Endothelial cell of umbilical vein (primary cell): ENCODE data around the gene ADAMTSL2. TPM values are rescaled to one million over a fixed set of nuclear protein-coding genes. Genes with fewer than 3 reads are reported as not detected.

ENCODE experiments used
- BruUV-seq: library from RNA; stranded (reverse); fragments of 400-500 nt; replicated peaks from 2 replicates; lab custom pipeline; 2021; lab: Mats Ljungman, UMichigan
- CTCF ChIA-PET: fragments of 300-600, 350-600 bp; sonication (Branson Sonifier 250); formaldehyde crosslinking; loops from one replicate; lab custom pipeline; 2021; ENCODE audit warnings: antibody characterized with exemption, inconsistent platforms; lab: Charles Lee
- POLR2A ChIA-PET: fragments of 300-600, 350-600 bp; sonication (Branson Sonifier 250); formaldehyde crosslinking; loops from one replicate; lab custom pipeline; 2021; ENCODE audit warnings: antibody characterized with exemption, inconsistent platforms; lab: Charles Lee
- DNase-seq: peaks from one replicate; pipeline ENCODE4 v3.0.0-alpha.2; 2011; ENCODE audit warnings: low read depth, low spot score
- FAIRE-seq: peaks from 2 replicates; lab custom pipeline; 2011; peaks lifted over from hg19 to GRCh38; lab: Jason Lieb, UNC
- H2AFZ ChIP-seq: 2 replicates; pipeline ENCODE4 v1.6.0; 2012; ENCODE audit warnings: low read depth, low read length, control low read depth, inconsistent platforms
- H3K27ac ChIP-seq: 2 replicates; pipeline ENCODE4 v1.5.1; 2011; ENCODE audit warnings: low read depth, mild to moderate bottlenecking, control low read depth, low read length, moderate library complexity; ENCODE audit not compliant: insufficient read depth
- H3K27me3 ChIP-seq, 2 experiments: 2 replicates each; pipeline versions ENCODE4 v1.6.0 to v1.6.1; 2011; ENCODE audit warnings: low read length in 2 of 2, mixed read lengths in 1 of 2; ENCODE audit not compliant: control insufficient read depth in 2 of 2, insufficient read depth in 2 of 2
- H3K36me3 ChIP-seq, 2 experiments: 2 replicates in 1 of 2; 3 replicates in 1 of 2; pipeline ENCODE4 v1.5.1; 2011; ENCODE audit warnings: low read length in 2 of 2, mild to moderate bottlenecking in 1 of 2, moderate library complexity in 1 of 2; ENCODE audit not compliant: control insufficient read depth in 2 of 2, insufficient read depth in 2 of 2; ENCODE audit errors: extremely low read depth in 1 of 2
- H3K4me1 ChIP-seq: 3 replicates; pipeline ENCODE4 v1.5.1; 2011; ENCODE audit warnings: mild to moderate bottlenecking, low read length; ENCODE audit not compliant: control insufficient read depth, insufficient read depth; ENCODE audit errors: extremely low read depth
- H3K4me2 ChIP-seq: 2 replicates; pipeline ENCODE4 v1.6.1; 2011; ENCODE audit warnings: low read length, control low read depth, mixed read lengths; ENCODE audit not compliant: insufficient read depth
- H3K4me3 ChIP-seq, 3 experiments: fragments of 200-600 bp in 1 of 3; sonication (generic), shearing (Covaris generic) in 1 of 3; replicated peaks in 1 of 3; 2 replicates each; pipeline ENCODE4 v1.5.1; 2011 to 2016; ENCODE audit warnings: control low read depth in 3 of 3, low read length in 3 of 3, mild to moderate bottlenecking in 2 of 3, inconsistent platforms in 1 of 3, low read depth in 1 of 3, moderate library complexity in 1 of 3; ENCODE audit not compliant: insufficient read depth in 1 of 3
- H3K79me2 ChIP-seq: 2 replicates; pipeline ENCODE4 v1.6.0; 2012; ENCODE audit warnings: low read length, inconsistent platforms; ENCODE audit not compliant: control insufficient read depth, insufficient read depth
- H3K9ac ChIP-seq: replicated peaks from 2 replicates; pipeline ENCODE3; 2011; ENCODE audit warnings: low read length, control low read depth; ENCODE audit not compliant: insufficient read depth; ENCODE audit errors: extremely low read depth
- H3K9me1 ChIP-seq: replicated peaks from 3 replicates; pipeline ENCODE4 v1.6.0; 2011; ENCODE audit warnings: mild to moderate bottlenecking, low read length; ENCODE audit not compliant: control insufficient read depth, insufficient read depth; ENCODE audit errors: extremely low read depth
- H3K9me3 ChIP-seq: replicated peaks from 2 replicates; pipeline ENCODE4 v1.5.1; 2012; ENCODE audit warnings: low read length, inconsistent platforms; ENCODE audit not compliant: control insufficient read depth, insufficient read depth
- H4K20me1 ChIP-seq: replicated peaks from 2 replicates; pipeline ENCODE3; 2011; ENCODE audit warnings: mild to moderate bottlenecking, low read length; ENCODE audit not compliant: control insufficient read depth, insufficient read depth; ENCODE audit errors: extremely low read depth
- CTCF ChIP-seq, 2 donors: IDR thresholded peaks; 1 replicate in 1 of 2; 2 replicates in 1 of 2; pipeline ENCODE4 v1.5.1; 2011; ENCODE audit warnings: low read length in 2 of 2, mild to moderate bottlenecking in 2 of 2, moderate library complexity in 2 of 2, control low read depth in 1 of 2, inconsistent platforms in 1 of 2, low read depth in 1 of 2; ENCODE audit not compliant: insufficient read depth in 1 of 2; ENCODE audit errors: extremely low read depth in 1 of 2
- EZH2 ChIP-seq: IDR thresholded peaks from 2 replicates; pipeline ENCODE4 v1.6.1; 2012; ENCODE audit warnings: borderline replicate concordance, low read depth, mild to moderate bottlenecking, moderate library complexity, low read length, inconsistent platforms; ENCODE audit not compliant: severe bottlenecking
- FOS ChIP-seq: IDR thresholded peaks from 2 replicates; pipeline ENCODE4 v1.6.1; 2011; ENCODE audit warnings: mild to moderate bottlenecking, low read length, moderate library complexity, borderline replicate concordance; ENCODE audit not compliant: insufficient read depth
- GATA2 ChIP-seq: IDR thresholded peaks from 2 replicates; pipeline ENCODE4 v1.7.0; 2011; ENCODE audit warnings: low read depth, mild to moderate bottlenecking, moderate library complexity, mixed read lengths, low read length; ENCODE audit not compliant: insufficient read length, insufficient read depth
- JUN ChIP-seq: IDR thresholded peaks from 2 replicates; pipeline ENCODE4 v1.6.1; 2011; ENCODE audit warnings: borderline replicate concordance, low read depth; ENCODE audit not compliant: insufficient read length, insufficient read depth
- MAX ChIP-seq: IDR thresholded peaks from 2 replicates; pipeline ENCODE4 v1.6.1; 2011; ENCODE audit not compliant: insufficient read depth, insufficient read length
- MYC ChIP-seq: IDR thresholded peaks from one replicate; pipeline ENCODE4 v1.6.1; 2011; ENCODE audit warnings: mild to moderate bottlenecking, low read depth, low read length
- POLR2A ChIP-seq: IDR thresholded peaks from 2 replicates; pipeline ENCODE4 v1.6.1; 2012; ENCODE audit warnings: low read depth, mild to moderate bottlenecking, control low read depth, low read length
- POLR2AphosphoS5 ChIP-seq: IDR thresholded peaks from 2 replicates; pipeline ENCODE4 v1.6.1; 2012; ENCODE audit warnings: low read depth, mild to moderate bottlenecking, control low read depth, low read length, moderate library complexity; ENCODE audit not compliant: insufficient read depth
- dilution Hi-C: fragments of 300-500 bp; cut with MboI; formaldehyde crosslinking; loops from one replicate; pipeline ENCODE4 v1.15.0; 2019; ENCODE audit warnings: low sequenced_read_pairs; ENCODE audit not compliant: extremely low pct_ligation_motif_present
- intact Hi-C: fragments of 100-400 bp; cut with micrococcal nuclease; formaldehyde crosslinking; loops from one replicate; pipeline ENCODE4 v1.10.0; 2022
- polyA plus RNA-seq, 4 experiments: library from polyadenylated mRNA; depleted of rRNA in 3 of 4; stranded (reverse) in 3 of 4; unstranded in 1 of 4; fragments of >200 nt; gene quantifications; 2 replicates each; pipeline versions ENCODE4 v1.2.1 to v1.2.3, GENCODE V29; 2011 to 2012; ENCODE audit warnings: missing spikeins in 1 of 4
- total RNA-seq: library from RNA; stranded (reverse); gene quantifications from 2 replicates; pipeline ENCODE4 v1.2.3, GENCODE V29; 2021

ADAMTSL2 gene
- total and polyA plus RNA-seq, 2 donors (not counting 3 experiments of a cell fraction or from before 2014, with no cell fraction given), result not detected

- BruUV-seq, result no TSS peak
- intact Hi-C loops (no loop called here), dilution Hi-C loops (no loop called here)
- no peak overlapping the region for H2AFZ ChIP-seq
- H3K27ac ChIP-seq, result no peak overlapping the region
- H4K20me1 ChIP-seq, result no peaks in the 10 kb centered on the region
- no peak overlapping the region for H3K4me3 ChIP-seq
- H3K4me1 ChIP-seq, result no peaks in the 10 kb centered on the region
- DNase-seq, result no peak
- no peaks in the 10 kb centered on the region for H3K9me3 ChIP-seq
- H3K79me2 ChIP-seq, result no peaks in the 10 kb centered on the region
- H3K9me1 ChIP-seq, result no peaks in the 10 kb centered on the region
- POLR2A ChIA-PET, result no interaction called here
- CTCF ChIA-PET, result no interaction called here
- FAIRE-seq, result no peak
- H3K27me3 ChIP-seq, result peaks cover 0 to 3% of the 10 kb centered on the region in 2 experiments
- no peak for TF ChIP-seq FOS
- TF ChIP-seq GATA2, result no peak
- TF ChIP-seq MYC, result no peak
- TF ChIP-seq MAX, result no peak
- TF ChIP-seq POLR2A, result no peak
- TF ChIP-seq EZH2, result no peak
- TF ChIP-seq POLR2AphosphoS5, result no peak
- no peak for TF ChIP-seq JUN
- TF ChIP-seq CTCF (IDR thresholded peaks at IDR 0.05; ENCODE audit: extremely low read depth in 1 of 2, insufficient read depth in 1 of 2, low read depth in 1 of 2, low read length in 2 of 2), result no peak
- no peaks in the 10 kb centered on the region for H3K36me3 ChIP-seq
- no peak overlapping the region for H3K4me2 ChIP-seq
- H3K9ac ChIP-seq, result no peak overlapping the region
Observed at GRCh38 chr9:133603135-133603927, 68.8 kb downstream of the ADAMTSL2 start.
